Neuron (in vitro differentiated cells): ENCODE results near the gene FN1.
"Not testable (repeated sequence)": the region's sequence is repeated elsewhere in the genome, so short reads cannot be mapped to it uniquely, and the experiment has no call there.

Experiments used
- H2AFZ ChIP-seq: one replicate; pipeline ENCODE4 v1.6.1; 2013; ENCODE audit warnings: low read depth, mild to moderate bottlenecking, inconsistent platforms, low read length, moderate library complexity
- H3K27me3 ChIP-seq: one replicate; pipeline ENCODE4 v1.6.1; 2013; ENCODE audit warnings: low read length; ENCODE audit not compliant: insufficient read depth
- H3K36me3 ChIP-seq: one replicate; pipeline ENCODE4 v1.6.1; 2013; ENCODE audit warnings: low read length; ENCODE audit not compliant: insufficient read depth
- H3K4me1 ChIP-seq: one replicate; pipeline ENCODE4 v1.6.1; 2013; ENCODE audit warnings: low read length; ENCODE audit not compliant: insufficient read depth
- H3K4me3 ChIP-seq: 2 replicates; pipeline ENCODE4 v1.5.1; 2013; ENCODE audit warnings: mild to moderate bottlenecking, low read length, moderate library complexity
- H3K9me3 ChIP-seq: one replicate; pipeline ENCODE4 v1.6.1; 2013; ENCODE audit warnings: low read length

FN1 gene

GRCh38 chr2:215366440-215367032, 69.3 kb downstream of the FN1 start:
- H3K27me3 ChIP-seq: no peaks in the 10 kb centered on the region
- peaks cover 2% of the 10 kb centered on the region for H3K9me3 ChIP-seq
- no peak overlapping the region for H3K4me3 ChIP-seq
- H3K4me1 ChIP-seq: no peaks in the 10 kb centered on the region
- H3K36me3 ChIP-seq: peaks cover 48% of the 10 kb centered on the region
- H2AFZ ChIP-seq: no peak overlapping the region

- no peak overlapping the region for H2AFZ ChIP-seq
- H3K36me3 ChIP-seq: peaks cover 43% of the 10 kb centered on the region
- H3K4me3 ChIP-seq: no peak overlapping the region
- no peaks in the 10 kb centered on the region for H3K27me3 ChIP-seq
- H3K9me3 ChIP-seq: peaks cover 2% of the 10 kb centered on the region
- H3K4me1 ChIP-seq: no peaks in the 10 kb centered on the region
Measured at GRCh38 chr2:215365184-215365658, 70.6 kb downstream of the FN1 start.

GRCh38 chr2:215364157-215365155, 71.4 kb downstream of the FN1 start:
- Histone ChIP-seq H3K27me3 (no peaks in the 10 kb centered on the region), H3K36me3 (peaks cover 38% of the 10 kb centered on the region), H3K9me3 (peaks cover 2% of the 10 kb centered on the region), H3K4me1 (no peaks in the 10 kb centered on the region), H2AFZ (no peak overlapping the region), H3K4me3 (no peak overlapping the region)

DNA sequence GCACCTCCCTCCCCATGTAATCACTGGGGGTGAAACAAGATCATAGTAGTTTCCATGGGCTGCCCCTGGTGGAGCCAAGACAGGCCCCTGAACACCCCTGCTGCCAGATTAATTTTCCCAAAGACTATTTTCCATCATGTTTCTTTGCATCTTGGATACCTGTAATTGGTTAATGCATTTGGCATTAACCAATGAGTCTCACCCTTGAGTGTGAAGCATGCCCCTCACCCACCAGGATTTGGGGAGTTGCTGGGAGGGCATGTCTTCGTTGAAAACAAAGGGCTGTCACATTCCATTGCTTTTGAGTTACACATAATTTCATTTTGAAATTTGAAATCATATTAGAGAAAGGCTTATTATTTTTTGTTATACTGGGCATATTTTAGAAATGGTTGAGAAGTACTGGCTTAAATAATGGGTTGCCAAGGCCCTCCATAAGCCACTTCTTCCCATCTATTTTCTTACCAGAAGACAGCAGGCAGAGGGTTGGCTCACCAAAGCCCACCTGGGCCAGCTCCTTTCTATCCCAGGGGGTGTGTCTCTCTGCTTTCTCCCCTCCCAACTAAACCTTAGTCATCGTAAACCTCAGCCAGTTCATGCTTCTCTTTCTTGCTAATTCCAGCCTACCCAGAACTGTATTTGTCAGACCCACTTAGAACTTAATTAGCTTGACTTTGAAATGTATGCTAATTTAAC, 72.3 kb downstream of the FN1 start:
- Histone ChIP-seq H3K9me3 (peaks cover 2% of the 10 kb centered on the region), H3K4me3 (no peak overlapping the region), H3K27me3 (no peaks in the 10 kb centered on the region), H3K4me1 (no peaks in the 10 kb centered on the region), H2AFZ (no peak overlapping the region), H3K36me3 (peaks cover 38% of the 10 kb centered on the region)

GRCh38 chr2:215363039-215363438, 72.8 kb downstream of the FN1 start:
- no peak overlapping the region for H2AFZ ChIP-seq
- no peaks in the 10 kb centered on the region for H3K27me3 ChIP-seq
- H3K4me3 ChIP-seq: no peak overlapping the region
- peaks cover 2% of the 10 kb centered on the region for H3K9me3 ChIP-seq
- peaks cover 38% of the 10 kb centered on the region for H3K36me3 ChIP-seq
- no peaks in the 10 kb centered on the region for H3K4me1 ChIP-seq

- Histone ChIP-seq H3K4me3 (no peak overlapping the region), H3K4me1 (no peaks in the 10 kb centered on the region), H3K27me3 (no peaks in the 10 kb centered on the region), H2AFZ (no peak overlapping the region), H3K9me3 (peaks cover 2% of the 10 kb centered on the region), H3K36me3 (peaks cover 34% of the 10 kb centered on the region)
Measured at GRCh38 chr2:215362562-215362904, 73.3 kb downstream of the FN1 start.

DNA sequence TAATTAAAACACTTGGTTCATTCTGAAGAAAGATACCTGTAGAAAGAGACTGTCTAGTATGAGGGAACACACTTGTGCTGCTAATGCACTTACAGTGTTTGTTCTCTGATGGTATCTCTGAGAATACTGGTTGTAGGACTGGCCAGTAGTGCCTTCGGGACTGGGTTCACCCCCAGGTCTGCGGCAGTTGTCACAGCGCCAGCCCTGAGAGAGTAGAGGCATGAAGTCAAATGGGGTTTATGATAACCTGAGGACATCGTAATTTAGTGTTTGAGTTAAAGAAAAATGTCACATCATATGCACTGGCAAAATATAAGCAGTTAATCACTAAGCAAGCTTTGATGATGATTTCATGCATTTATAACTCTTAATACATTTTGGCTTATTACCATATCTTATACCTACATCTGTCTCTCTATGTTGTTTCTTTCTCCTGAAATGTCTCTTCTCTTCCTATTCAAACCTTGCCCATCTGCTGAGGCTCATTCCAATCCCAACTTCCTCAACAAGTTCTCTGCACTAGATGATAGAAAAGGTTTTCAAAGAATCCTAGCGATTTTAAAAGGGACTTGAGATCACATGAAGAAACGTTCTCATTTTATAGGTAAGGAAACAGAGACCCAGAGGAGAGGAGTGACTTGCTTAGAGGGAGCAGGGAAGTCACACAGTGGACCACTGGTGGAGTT, 73.8 kb downstream of the FN1 start:
- Histone ChIP-seq H3K4me3 (no peak overlapping the region), H2AFZ (no peak overlapping the region), H3K36me3 (peaks cover 33% of the 10 kb centered on the region), H3K9me3 (peaks cover 2% of the 10 kb centered on the region), H3K4me1 (no peaks in the 10 kb centered on the region), H3K27me3 (no peaks in the 10 kb centered on the region)

DNA sequence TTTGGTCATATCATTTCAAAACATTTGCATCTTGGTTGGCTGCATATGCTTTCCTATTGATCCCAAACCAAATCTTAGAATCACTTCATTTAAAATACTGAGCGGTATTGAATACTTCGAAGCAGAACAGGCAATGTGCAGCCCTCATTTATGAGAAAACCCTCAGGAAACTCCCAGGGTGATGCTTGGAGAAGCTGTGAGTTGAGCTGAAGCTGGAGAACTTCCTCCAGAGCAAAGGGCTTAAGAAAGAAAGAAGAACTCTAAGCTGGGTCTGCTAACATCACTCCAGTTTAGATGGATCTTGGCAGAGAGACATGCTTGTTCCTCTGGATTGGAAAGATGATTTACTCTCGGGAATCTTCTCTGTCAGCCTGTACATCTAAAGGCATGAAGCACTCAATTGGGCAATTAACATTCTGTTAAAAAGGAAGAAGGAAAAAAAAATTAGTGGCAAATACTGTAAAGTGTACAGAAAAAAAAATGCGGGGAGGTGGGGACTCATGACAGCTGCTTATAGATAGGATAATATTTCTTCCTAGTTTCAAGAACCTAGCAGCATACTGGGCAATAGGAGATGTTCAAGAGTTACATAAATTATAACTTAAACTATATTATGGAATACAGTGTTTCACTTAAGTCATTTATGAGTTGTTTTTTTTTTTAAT, 74.5 kb downstream of the FN1 start:
- no peaks in the 10 kb centered on the region for H3K4me1 ChIP-seq
- peaks cover 2% of the 10 kb centered on the region for H3K9me3 ChIP-seq
- no peaks in the 10 kb centered on the region for H3K27me3 ChIP-seq
- peaks cover 30% of the 10 kb centered on the region for H3K36me3 ChIP-seq
- H2AFZ ChIP-seq: no peak overlapping the region
- H3K4me3 ChIP-seq: no peak overlapping the region

DNA sequence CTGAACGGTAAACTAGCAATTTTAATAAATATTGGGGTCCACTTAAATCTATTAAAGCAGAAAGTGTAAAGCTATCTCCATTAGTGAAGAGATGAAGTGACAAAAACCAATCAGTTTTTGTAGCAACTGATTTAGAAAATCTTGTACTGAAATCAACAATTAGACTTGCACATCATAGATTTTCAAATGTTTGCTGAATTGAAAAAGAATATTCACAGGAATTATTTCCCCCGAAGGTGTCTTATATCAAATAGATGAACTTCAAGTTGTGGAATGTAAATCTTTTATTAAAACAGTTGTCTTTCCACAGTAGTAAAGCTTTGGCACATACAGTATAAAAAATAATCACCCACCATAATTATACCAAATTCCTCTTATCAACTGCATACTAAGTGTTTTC, 75.3 kb downstream of the FN1 start:
- Histone ChIP-seq H2AFZ (no peak overlapping the region), H3K9me3 (peaks cover 2% of the 10 kb centered on the region), H3K27me3 (no peaks in the 10 kb centered on the region), H3K4me3 (no peak overlapping the region), H3K36me3 (peaks cover 30% of the 10 kb centered on the region), H3K4me1 (no peaks in the 10 kb centered on the region)

DNA sequence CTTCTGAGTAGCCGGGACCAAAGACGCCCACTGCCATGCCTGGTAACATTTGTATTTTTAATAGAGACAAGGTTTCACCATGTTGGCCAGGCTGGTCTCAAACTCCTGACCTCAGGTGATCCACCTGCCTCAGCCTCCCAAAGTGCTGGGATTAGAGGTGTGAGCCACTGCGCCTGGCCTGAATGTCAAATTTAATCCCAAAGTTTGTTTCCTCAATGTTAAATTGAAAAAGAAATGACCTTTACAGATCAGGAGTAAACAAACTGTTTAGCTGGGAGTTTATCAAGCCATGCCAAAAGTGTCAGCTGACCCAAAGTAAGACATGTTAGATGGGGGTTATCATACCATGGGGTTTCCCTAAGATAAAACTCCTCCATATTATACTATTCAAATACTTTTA, 75.8 kb downstream of the FN1 start:
- peaks cover 26% of the 10 kb centered on the region for H3K36me3 ChIP-seq
- H3K4me1 ChIP-seq, H2AFZ ChIP-seq, H3K9me3 ChIP-seq, H3K27me3 ChIP-seq, H3K4me3 ChIP-seq: not testable (repeated sequence)

DNA sequence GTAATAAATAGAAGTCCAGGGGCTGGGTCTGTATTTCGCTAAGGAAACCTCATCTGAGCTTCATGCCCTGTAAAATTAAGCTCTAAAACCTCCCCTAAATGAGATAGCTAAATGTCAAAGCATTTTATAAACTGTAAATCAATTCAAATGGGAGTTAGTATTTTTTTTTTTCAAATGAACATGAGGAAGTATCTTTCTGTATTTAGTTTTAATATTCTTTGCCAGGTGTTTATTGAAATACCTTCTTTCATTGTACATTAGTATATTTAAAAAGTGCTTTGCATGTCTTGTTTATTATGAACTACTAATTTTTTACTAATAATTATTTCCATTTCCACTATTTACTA, 76.3 kb downstream of the FN1 start:
- Histone ChIP-seq H3K27me3 (no peaks in the 10 kb centered on the region), H3K4me1 (no peaks in the 10 kb centered on the region), H2AFZ (no peak overlapping the region), H3K9me3 (peaks cover 2% of the 10 kb centered on the region), H3K36me3 (peaks cover 21% of the 10 kb centered on the region), H3K4me3 (no peak overlapping the region)

- Histone ChIP-seq H2AFZ (no peak overlapping the region), H3K9me3 (peaks cover 2% of the 10 kb centered on the region), H3K4me3 (no peak overlapping the region), H3K4me1 (no peaks in the 10 kb centered on the region), H3K36me3 (peaks cover 17% of the 10 kb centered on the region), H3K27me3 (no peaks in the 10 kb centered on the region)
Measured at GRCh38 chr2:215358891-215359575, 76.8 kb downstream of the FN1 start.
